Activated T-helper 1 cell treated with anti-CD3 and anti-CD28 coated beads, Interleukin-12 subunit alpha, Interleukin-12 subunit beta, Interleukin-2, Interleukin-4 antibody, amounts not matched to agents 30 ng/mL and 10 ng/mL and 1 ng/mL, durations not matched to agents 14 hours and 24 hours and 36 hours (primary cell): Measurements from ENCODE around the gene FRMPD2. TPM values are rescaled to one million over a fixed set of nuclear protein-coding genes. Genes with fewer than 3 reads are reported as not detected.
"Not testable (repeated sequence)": the region's sequence is repeated elsewhere in the genome, so short reads cannot be mapped to it uniquely, and the experiment has no call there.

Experiments used
- DNase-seq: peaks from one replicate; pipeline ENCODE4 v3.0.0; 2021; ENCODE audit warnings: low spot score
- H3K27ac Mint-ChIP-seq: one replicate; pipeline ENCODE4 v1.8.0; 2021; ENCODE audit warnings: mild to moderate bottlenecking, mixed read lengths
- H3K27me3 Mint-ChIP-seq: one replicate; pipeline ENCODE4 v1.8.0; 2022; ENCODE audit warnings: mild to moderate bottlenecking, moderate library complexity, mixed read lengths; ENCODE audit not compliant: insufficient read depth
- H3K36me3 Mint-ChIP-seq: one replicate; pipeline ENCODE4 v1.8.0; 2021; ENCODE audit warnings: low read depth, mixed read lengths
- H3K4me1 Mint-ChIP-seq: one replicate; pipeline ENCODE4 v1.8.0; 2021; ENCODE audit warnings: low read depth, mixed read lengths
- H3K4me3 Mint-ChIP-seq: one replicate; pipeline ENCODE4 v1.8.0; 2021; ENCODE audit warnings: mild to moderate bottlenecking, moderate library complexity, mixed read lengths
- H3K9me3 Mint-ChIP-seq: one replicate; pipeline ENCODE4 v1.8.0; 2021; ENCODE audit warnings: mixed read lengths
- intact Hi-C: fragments of 100-400 bp; cut with micrococcal nuclease; formaldehyde crosslinking; loops from one replicate; pipeline ENCODE4 v1.15.1; 2024
- total RNA-seq: library from RNA; stranded (reverse); gene quantifications from 2 replicates; pipeline ENCODE4 v1.2.3, GENCODE V29; 2022

The FRMPD2 gene
- total RNA-seq, 1 donor from 2014 or later: not detected

DNA sequence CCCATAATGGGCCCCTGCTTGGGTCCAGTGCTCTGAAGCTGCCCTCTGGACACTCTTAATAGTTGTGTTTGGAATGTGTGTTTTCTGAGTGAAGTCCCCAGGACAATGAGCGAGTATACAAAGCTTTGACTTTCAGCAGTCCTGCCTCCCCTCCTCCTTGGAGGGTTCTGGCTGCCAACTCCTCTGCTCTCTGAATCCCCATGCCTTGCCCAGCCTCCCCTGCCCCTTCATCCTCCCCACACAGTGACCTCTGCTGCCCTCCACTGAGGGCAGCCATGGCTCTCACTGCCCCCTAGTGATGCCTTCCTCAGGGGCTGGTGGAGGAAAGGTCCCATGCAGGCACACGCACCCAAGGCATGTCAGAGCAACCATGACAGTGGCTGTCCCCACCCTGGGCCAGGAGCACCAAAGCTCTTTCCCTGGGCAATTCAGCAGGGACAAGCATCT lies 40.9 kb downstream of the FRMPD2 start:
- intact Hi-C loops: no loop called here
- H3K27me3 Mint-ChIP-seq: peaks cover 9% of the 10 kb centered on the region
- H3K27ac Mint-ChIP-seq: no peak overlapping the region

DNA sequence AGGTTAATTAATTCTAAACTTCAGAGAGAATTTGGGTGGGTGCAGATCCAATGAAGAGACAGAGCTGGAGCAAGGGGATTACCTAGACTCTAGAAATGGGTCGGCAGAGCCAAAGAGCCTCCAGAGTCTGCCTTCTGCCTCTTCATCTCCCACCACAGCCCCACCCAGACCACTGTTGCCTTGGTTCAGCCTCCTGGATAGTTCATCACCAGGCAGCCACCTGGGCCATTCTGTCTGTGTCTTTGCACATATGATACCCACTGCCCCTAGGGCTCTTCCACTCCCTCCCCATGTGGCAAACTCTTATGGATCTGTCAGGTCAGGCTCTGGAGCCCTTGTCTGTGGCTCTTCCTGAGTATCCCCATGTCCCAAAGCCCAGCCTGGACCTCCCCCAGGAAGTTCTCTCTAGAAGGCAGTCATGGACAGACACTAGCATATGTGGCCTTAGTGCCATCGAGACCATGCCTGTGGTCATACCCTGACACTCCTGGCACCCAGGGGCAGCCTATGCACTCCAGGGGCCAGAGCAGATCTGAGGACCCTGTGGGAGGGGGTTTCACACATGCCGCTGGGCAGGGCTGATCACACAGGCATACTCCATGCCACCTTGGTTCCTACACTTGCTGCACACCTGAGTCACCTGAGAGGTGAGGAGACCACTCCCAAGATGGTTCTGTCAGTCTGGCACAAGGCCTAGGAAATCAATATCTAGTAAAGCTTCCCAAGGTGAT lies 41.6 kb downstream of the FRMPD2 start:
- Mint-ChIP-seq H3K36me3 (no peaks in the 10 kb centered on the region), H3K27me3 (peaks cover 8% of the 10 kb centered on the region), H3K4me1 (no peaks in the 10 kb centered on the region), H3K9me3 (no peaks in the 10 kb centered on the region), H3K27ac (no peak overlapping the region), H3K4me3 (no peak overlapping the region)
- intact Hi-C loops: no loop called here
- no peak for DNase-seq

More for the DNA sequence above, 40.9 kb downstream of the FRMPD2 start:
- Mint-ChIP-seq H3K36me3 (no peaks in the 10 kb centered on the region), H3K9me3 (no peaks in the 10 kb centered on the region), H3K4me1 (no peaks in the 10 kb centered on the region), H3K4me3 (no peak overlapping the region)
- no peak for DNase-seq

DNA sequence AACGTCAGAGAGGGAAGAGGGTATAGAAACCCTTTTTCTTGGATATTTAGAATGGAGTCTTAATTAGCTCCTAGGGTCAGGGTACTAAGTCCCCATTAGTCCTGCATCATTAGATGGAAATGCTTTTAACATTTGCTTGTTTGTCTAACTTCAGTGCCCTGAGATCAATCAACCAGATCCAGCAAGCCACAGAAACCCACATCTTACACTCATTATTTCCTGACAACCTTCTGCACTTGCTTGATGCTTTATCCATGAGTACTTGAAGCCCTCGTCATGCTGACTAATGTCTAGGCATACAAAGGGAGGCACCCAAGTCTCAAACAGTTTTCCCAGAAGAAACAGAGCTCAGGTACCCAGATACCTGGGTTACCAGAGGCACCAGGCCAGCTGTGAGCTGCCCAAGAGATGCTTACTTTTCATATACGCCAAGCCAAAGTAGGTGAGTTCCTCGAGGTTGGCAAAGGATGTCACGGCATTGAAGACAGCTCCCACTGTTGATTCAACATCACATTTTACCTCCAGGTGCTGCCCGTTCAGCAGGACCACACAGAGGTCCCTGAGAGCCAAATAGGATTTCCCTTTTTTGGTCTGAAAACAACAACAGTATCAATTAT lies 42.7 kb downstream of the FRMPD2 start:
- no peak overlapping the region for H3K4me3 Mint-ChIP-seq
- no peaks in the 10 kb centered on the region for H3K4me1 Mint-ChIP-seq
- H3K27ac Mint-ChIP-seq: no peak overlapping the region
- no peak for DNase-seq
- H3K36me3 Mint-ChIP-seq: no peaks in the 10 kb centered on the region
- H3K9me3 Mint-ChIP-seq: no peaks in the 10 kb centered on the region
- intact Hi-C loops: no loop called here
- peaks cover 7% of the 10 kb centered on the region for H3K27me3 Mint-ChIP-seq

DNA sequence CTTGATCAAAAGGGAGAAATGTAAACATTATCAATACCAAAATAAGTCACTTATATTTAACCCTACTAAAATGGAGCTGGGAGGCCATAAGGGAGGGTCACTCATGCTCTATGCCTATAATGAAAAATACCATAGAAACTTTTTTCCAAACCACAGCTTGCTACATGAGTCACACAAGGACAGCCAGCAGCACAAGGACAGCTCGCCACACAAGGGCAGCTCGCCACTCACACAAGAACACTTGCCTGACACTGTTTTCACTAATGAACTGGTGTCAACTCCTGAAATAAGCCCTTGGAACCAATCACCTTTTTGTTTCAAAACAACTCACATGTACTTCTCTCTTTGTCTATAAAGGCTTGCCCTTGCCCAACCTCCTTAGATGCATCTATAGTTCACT lies 43.3 kb downstream of the FRMPD2 start:
- Mint-ChIP-seq H3K36me3 (no peaks in the 10 kb centered on the region), H3K4me1 (no peaks in the 10 kb centered on the region), H3K4me3 (no peak overlapping the region), H3K9me3 (no peaks in the 10 kb centered on the region), H3K27ac (no peak overlapping the region), H3K27me3 (peaks cover 7% of the 10 kb centered on the region)
- DNase-seq: no peak
- intact Hi-C loops: no loop called here

DNA sequence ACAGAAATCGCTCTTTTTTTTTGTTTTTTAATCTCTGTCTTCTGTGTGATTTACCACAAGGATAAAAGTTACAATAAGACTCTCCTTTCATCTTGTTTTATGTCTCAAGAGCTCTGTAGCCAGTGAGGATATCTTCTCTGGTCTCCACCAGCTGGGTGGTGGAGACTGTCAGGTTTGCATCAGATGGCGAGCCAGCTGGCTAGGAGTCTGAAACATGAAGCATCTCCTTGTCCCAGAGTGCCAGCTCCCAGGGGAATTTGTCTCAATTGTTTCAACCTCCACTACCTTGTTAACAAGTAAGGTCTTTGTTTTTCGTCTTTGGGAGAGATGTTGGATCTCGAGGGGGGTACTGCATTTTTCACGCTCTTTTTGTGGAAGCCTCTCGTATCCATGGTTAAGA lies 47.3 kb downstream of the FRMPD2 start:
- Mint-ChIP-seq H3K27me3 (peaks cover 7% of the 10 kb centered on the region), H3K36me3 (no peaks in the 10 kb centered on the region), H3K9me3 (no peaks in the 10 kb centered on the region), H3K4me3 (no peak overlapping the region), H3K4me1 (no peaks in the 10 kb centered on the region), H3K27ac (no peak overlapping the region)
- intact Hi-C loops: no loop called here
- DNase-seq: no peak

DNA sequence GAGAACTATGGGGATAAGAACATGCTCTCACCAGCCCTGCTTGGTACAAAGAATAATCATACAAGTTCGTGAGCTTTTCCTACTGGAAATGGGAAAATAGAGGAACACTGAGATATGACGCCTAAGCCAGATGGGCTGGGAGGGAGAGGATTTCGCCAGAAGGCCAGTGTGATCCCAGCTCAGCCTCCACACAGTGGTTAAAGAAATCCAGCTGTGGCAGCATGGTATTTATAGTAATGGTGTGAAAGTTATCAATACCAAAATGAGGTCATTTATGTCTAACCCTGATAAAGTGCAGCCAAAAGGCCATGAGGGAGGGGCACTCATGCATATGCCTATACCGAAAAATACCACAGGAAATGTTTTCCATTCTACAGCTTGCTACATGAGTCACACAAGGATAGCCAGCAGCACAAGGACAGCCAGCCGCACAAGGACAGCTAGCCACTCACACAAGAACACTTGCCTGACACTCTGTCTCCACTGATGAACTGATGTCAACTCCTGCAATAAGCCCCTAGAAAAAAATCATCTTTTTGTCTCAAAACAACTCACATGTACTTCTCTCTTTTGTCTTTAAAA lies 49.4 kb downstream of the FRMPD2 start:
- DNase-seq: no peak
- H3K9me3 Mint-ChIP-seq: no peaks in the 10 kb centered on the region
- no peak overlapping the region for H3K27ac Mint-ChIP-seq
- no peak overlapping the region for H3K4me3 Mint-ChIP-seq
- peaks cover 6% of the 10 kb centered on the region for H3K27me3 Mint-ChIP-seq
- intact Hi-C loops: no loop called here
- no peaks in the 10 kb centered on the region for H3K36me3 Mint-ChIP-seq
- no peaks in the 10 kb centered on the region for H3K4me1 Mint-ChIP-seq

DNA sequence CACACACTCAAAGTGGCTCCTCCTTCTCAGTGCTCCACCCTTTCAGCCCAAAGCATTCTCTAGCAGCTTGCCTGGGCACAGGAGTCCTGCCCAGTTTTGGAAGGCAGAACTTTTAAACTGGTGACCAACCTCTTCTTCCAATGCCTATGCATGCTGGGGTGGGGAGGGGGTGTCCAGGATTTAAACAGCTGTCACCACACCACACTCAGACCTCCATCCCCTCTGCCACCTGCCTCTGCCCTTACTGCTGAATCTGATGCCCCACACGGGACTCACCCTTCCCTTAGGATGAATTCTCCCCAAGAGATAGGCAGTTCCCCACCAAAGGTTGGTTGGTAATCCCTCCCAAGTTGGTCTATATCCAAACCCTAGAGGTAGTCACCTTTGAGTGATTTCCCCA lies 50.2 kb downstream of the FRMPD2 start:
- Mint-ChIP-seq H3K9me3 (no peaks in the 10 kb centered on the region), H3K36me3 (no peaks in the 10 kb centered on the region), H3K27me3 (peaks cover 4% of the 10 kb centered on the region), H3K27ac (no peak overlapping the region), H3K4me3 (no peak overlapping the region), H3K4me1 (no peaks in the 10 kb centered on the region)
- intact Hi-C loops: no loop called here
- DNase-seq: no peak

DNA sequence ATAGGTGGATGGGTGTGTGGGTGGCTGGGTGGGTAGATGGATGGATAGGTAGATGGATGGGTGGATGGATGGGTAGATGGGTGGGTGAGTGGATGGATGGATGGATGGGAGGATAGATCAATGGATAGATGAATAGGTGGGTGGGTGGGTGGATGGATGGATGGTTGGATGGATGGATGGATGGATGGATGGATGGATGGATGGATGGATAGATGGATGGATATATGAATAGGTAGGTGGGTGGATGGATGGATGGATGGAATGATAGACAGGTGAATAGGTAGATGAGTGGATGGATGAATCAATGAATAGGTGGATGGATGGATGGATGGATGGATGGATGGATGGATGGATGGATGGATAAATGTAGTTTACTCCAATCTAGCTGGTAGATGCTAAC lies 52.7 kb downstream of the FRMPD2 start:
- Mint-ChIP-seq H3K27me3 (peaks cover 4% of the 10 kb centered on the region), H3K4me1 (no peaks in the 10 kb centered on the region), H3K27ac (no peak overlapping the region), H3K36me3 (no peaks in the 10 kb centered on the region), H3K4me3 (no peak overlapping the region), H3K9me3 (no peaks in the 10 kb centered on the region)
- intact Hi-C loops: no loop called here
- no peak for DNase-seq

DNA sequence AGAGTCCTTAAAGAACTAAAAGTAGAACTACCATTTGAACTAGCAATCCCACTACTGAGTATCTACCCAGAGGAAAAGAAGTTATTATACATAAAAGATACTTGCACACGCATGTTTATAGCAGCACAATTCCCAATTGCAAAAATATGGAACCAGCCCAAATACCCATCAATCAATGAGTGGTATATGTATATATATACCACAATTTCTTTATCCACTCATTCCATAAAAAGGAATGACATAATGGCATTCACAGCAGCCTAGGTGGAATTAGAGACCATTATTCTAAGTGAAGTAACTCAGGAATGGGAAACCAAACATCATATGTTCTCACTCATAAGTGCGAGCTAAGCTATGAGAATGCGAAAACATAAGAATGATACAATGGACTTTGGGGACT lies 53.5 kb downstream of the FRMPD2 start:
- H3K27me3 Mint-ChIP-seq, intact Hi-C loops, H3K4me3 Mint-ChIP-seq, H3K36me3 Mint-ChIP-seq, H3K27ac Mint-ChIP-seq, DNase-seq, H3K4me1 Mint-ChIP-seq, H3K9me3 Mint-ChIP-seq: not testable (repeated sequence)

DNA sequence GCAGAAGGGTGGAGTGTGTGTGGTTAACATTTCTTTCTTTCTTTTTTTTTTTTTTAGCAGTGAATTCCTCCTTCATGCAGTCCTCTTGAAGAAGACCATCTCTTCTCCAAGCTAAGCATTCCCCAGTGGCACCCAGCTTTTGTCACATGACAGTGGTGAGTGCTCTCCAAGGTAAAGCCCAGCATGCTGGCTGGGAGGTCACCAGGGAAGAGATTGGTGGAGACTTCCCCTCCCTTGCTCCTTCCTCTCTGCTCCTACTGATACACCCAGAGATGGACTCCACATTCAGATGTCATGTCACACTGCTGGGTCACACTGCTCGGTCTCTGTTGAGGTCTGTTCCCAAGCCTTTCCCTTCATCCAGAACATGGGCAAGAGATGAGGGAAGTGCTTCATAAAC lies 55.3 kb downstream of the FRMPD2 start:
- intact Hi-C loops: loop anchor here (5.0 kb wide), 1 partner anchor 288 kb away; no protein-coding TSS in a partner anchor
- Mint-ChIP-seq H3K4me3 (no peak overlapping the region), H3K27ac (no peak overlapping the region), H3K27me3 (peaks cover 4% of the 10 kb centered on the region), H3K4me1 (no peaks in the 10 kb centered on the region), H3K36me3 (no peaks in the 10 kb centered on the region), H3K9me3 (no peaks in the 10 kb centered on the region)
- DNase-seq: no peak

DNA sequence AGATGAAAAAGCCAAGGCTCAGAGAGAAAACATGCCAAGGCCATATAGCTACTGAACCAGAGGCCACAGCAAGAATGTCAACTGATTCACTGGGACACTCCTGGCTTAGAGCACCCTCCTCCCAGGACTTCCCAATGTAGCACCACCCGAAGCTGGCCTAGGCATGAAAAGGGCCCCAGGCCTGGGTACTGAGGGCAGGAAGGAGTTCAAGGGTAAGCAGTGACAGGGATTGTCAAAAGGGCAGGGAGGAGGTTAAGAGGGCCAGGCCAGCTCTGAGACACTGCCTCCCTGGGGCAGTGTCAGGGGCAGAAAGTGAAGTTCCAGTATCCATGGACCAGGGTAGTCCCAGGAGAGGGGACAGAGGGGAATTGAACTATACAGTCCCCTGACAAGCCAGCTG lies 57.8 kb downstream of the FRMPD2 start:
- no peaks in the 10 kb centered on the region for H3K36me3 Mint-ChIP-seq
- no peak overlapping the region for H3K4me3 Mint-ChIP-seq
- intact Hi-C loops: loop anchor here (5.0 kb wide), 1 partner anchor 291 kb away; no protein-coding TSS in a partner anchor
- H3K9me3 Mint-ChIP-seq: no peaks in the 10 kb centered on the region
- H3K27ac Mint-ChIP-seq: no peak overlapping the region
- peaks cover 4% of the 10 kb centered on the region for H3K27me3 Mint-ChIP-seq
- H3K4me1 Mint-ChIP-seq: no peaks in the 10 kb centered on the region
- no peak for DNase-seq

DNA sequence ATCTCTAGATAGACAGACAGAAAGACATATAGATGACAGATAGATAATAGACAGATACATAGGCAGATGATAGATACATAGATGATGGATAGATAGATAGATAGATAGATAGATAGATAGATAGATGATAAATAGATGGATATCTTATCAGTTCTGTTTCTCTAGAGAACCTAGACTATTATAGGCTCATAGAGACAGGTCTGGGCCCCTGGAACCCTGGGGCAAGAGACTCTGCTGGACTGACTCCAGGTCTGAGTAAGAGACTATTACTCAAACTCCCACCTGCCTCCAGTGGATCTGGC lies 58.3 kb downstream of the FRMPD2 start:
- no peak for DNase-seq
- no peaks in the 10 kb centered on the region for H3K36me3 Mint-ChIP-seq
- no peaks in the 10 kb centered on the region for H3K9me3 Mint-ChIP-seq
- no peak overlapping the region for H3K27ac Mint-ChIP-seq
- no peak overlapping the region for H3K4me3 Mint-ChIP-seq
- peaks cover 4% of the 10 kb centered on the region for H3K27me3 Mint-ChIP-seq
- no peaks in the 10 kb centered on the region for H3K4me1 Mint-ChIP-seq
- intact Hi-C loops: loop anchor here (5.0 kb wide), 1 partner anchor 291 kb away; no protein-coding TSS in a partner anchor

DNA sequence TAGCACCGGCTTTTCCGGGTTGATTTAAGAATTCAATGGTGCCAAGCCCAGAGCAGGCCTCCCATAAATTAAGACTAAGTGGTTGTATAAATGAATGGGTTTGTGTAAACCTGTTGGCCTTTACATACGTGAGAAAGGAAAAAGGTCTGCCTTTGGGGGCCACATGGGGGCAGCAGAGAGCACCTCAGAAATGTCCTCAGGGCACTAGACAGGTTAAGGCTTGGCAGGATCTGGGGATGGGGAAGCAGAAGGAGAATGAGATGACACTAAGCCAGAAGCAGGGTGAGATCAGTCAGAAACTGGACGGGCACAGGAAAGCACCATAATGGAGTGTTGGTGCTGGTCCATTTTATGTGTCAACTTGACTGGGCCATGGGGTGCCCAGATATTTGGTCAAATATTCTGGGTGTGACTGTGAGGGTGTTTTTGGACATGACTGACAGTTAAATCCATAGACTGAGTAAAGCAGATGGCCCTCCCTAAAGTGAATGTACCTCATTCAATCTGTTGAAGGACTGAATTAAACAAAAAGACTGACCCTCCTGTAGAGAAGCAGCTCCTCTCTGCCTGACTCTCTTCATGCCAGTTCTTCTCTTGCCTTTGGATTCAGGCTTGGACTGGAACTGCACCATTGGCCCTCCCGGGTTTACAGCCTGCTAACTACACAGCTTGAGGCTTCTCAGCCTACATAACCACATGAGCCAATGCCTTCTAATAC lies 58.9 kb downstream of the FRMPD2 start:
- intact Hi-C loops: loop anchor here (1.0 to 5.0 kb wide), 2 partner anchors 74 to 292 kb away; no protein-coding TSS in a partner anchor
- H3K36me3 Mint-ChIP-seq: no peaks in the 10 kb centered on the region

More for the DNA sequence above, 58.9 kb downstream of the FRMPD2 start:
- Mint-ChIP-seq H3K27me3 (peaks cover 4% of the 10 kb centered on the region), H3K27ac (no peak overlapping the region), H3K9me3 (no peaks in the 10 kb centered on the region), H3K4me1 (no peaks in the 10 kb centered on the region), H3K4me3 (no peak overlapping the region)
- DNase-seq: peak; percentile 9
